NCI-H146 treated with DMSO at 0.1 percent for 48 hours (cell line): Measurements from ENCODE around the gene CLSTN1.

Experiments used
- DNase-seq: peaks from one replicate; lab custom pipeline; 2025; ENCODE audit not compliant: unreplicated experiment; lab: John Stamatoyannopoulos, UW

CLSTN1 gene

DNA sequence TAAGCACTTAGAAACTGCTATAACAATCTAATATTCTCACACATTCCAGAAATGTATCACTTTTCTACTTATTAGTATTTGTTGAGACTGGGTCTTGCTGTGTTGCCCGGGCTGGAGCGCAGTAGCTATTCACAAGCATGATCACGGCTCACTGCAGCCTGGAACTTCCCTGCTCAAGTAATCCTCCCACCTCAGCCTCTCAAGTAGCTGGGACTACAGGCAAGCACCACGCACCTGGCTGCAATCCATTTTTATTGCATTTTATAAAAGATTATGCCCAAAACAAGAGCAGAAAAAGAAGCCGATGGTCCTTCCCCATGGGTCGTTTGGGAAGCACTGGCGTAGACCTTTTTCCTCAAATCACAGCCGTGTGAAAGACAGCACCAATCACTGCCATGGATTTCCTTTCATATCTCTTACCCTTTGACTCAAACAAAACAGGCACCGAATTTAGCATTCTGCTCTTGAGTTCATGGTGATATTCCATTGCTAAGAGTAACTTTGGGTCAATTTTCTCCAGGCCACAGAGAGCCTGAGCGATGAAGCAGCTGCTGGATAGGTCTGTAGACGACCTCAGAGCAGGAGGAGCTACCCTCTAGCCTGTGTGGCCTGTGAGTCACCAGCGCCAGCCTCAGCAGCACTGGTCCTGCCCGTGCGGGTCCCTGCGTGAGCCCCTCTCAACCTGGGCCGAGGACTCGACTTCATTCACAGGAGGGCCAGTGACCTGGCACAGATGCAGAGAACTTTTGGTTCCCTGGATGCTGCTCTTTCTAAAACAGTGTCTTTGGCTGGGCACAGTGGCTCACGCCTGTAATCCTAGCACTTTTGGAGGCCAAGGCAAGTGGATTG is 91.4 kb downstream of the CLSTN1 start:
- DNase-seq, result no peak

DNA sequence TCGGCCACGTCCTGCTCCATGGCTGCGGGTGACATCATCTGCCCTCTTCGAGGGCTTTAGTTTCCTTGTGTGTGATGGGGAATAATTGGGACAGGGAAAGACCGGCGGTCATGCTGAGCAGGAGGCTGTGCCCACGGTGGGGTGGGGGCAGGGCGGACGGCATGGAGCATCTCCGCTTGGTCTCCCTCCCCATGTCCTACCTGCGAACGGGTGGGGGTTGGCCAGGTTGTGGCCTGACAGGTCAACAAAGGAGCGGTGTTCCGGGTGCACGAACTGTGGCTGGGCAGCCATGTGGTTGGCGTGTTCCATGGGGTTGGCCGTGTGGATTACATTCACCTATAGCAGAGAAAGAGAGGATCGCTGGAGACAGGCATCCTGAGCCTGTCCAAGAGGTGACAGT is 92.2 kb downstream of the CLSTN1 start:
- no peak for DNase-seq

DNA sequence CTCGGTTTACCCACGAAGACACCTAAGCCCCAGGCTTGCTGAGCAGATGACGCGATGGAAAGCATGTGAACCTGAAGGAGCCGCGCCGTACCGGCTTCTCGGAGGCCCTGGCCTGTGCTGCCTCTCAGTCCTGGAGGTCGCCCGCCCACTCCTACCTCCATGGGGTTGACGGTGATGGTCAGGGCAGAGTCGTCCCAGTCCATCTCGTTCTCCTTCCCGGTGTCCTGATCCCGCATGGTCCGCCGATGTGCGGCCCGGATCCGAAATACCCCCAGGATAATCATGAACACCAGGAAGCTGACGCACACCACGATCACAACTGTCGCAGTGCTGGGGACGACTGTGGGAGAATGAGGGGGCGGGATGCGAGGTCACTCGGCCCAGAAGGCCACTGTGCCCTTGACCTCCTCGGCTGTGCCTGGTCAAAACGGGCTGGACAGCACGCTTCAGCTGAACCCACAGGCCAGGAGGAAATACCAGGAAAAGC is 92.7 kb downstream of the CLSTN1 start:
- no peak for DNase-seq

DNA sequence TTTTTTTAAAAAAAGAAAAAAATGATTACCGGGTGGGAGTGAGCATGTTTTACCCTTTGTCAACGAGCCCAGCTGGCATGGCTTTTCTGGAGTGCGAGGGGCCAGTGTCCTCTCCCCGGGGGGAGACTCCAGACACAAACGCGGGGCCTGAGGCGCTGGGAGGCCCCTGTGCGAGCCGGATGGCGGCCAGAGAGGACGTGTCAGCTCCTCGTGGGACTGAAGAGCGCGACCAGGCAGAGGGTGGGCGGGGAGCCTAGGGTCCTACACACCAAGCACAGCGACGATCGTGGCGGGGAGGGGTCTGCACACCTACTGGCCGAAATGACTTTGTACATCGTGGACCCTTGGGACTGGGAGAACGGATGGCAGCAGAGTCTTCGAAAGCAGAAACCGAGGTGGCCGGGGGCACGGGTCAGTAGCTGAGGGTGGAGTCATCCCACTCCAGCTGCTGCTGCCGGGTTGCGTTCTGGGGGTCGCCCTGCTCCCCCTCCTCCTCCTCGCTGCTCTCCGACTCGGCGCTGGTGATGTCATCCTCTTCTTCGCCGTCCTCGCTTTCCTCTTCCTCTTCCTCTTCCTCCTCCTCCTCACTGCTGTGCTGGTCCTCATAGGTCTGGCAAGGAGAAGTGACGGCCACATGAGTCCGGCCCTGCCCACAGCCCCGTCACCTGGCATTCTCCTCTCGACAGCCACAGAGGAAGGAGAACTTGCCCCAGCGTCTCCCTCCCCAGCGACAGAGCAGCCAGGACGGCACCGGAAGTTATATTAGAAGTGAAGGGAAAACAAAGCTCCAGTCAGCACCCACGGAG is 93.5 kb downstream of the CLSTN1 start:
- DNase-seq, result no peak

DNA sequence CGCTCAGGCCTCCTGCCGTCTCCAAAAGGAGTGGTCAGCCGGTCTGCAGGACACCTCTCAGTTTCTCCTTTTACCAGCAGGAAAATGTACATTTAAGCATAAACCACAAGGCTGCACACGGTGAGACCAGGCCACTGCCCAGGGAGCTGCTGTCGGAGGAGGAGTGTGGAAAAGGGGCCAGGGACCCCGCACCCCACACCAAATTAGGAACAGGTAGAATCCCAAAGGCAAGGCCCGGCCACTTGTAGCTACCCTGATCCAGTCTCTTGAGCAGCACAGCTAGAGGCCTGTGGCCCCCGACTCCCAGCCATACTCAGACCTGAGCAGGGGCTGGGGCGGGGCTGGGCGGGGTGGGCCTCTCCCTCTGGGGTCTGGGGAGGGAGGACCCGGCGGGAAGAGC is 94.2 kb downstream of the CLSTN1 start:
- no peak for DNase-seq

DNA sequence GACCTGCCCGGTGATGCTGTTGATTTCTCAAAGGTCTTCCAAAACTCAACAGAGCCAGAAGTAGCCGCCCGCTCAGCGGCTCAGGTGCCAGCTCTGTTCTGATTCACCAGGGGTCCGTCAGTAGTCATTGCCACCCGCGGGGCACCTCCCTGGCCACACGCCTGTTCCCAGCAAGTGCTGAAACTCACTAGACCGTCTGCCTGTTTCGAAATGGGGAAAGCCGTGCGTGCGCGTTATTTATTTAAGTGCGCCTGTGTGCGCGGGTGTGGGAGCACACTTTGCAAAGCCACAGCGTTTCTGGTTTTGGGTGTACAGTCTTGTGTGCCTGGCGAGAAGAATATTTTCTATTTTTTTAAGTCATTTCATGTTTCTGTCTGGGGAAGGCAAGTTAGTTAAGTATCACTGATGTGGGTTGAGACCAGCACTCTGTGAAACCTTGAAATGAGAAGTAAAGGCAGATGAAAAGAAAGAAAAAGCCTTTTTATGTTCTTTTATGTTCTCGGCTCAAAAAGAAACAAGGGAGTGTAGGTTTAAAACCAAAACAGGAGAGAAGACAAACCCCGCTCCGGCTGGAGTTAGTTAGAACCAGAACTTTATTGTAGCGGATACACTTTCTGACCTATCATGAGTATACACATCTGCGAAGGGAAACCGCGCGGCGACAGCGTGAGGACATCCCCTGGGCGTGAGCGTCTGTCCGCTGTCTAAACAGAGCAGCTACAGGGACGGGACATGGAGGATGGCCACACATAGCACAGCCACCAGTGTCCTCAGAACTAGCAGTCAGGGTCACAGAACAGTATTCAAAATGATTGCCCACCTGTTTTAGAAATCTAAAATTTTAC is 95.1 kb downstream of the CLSTN1 start:
- DNase-seq, result no peak

DNA sequence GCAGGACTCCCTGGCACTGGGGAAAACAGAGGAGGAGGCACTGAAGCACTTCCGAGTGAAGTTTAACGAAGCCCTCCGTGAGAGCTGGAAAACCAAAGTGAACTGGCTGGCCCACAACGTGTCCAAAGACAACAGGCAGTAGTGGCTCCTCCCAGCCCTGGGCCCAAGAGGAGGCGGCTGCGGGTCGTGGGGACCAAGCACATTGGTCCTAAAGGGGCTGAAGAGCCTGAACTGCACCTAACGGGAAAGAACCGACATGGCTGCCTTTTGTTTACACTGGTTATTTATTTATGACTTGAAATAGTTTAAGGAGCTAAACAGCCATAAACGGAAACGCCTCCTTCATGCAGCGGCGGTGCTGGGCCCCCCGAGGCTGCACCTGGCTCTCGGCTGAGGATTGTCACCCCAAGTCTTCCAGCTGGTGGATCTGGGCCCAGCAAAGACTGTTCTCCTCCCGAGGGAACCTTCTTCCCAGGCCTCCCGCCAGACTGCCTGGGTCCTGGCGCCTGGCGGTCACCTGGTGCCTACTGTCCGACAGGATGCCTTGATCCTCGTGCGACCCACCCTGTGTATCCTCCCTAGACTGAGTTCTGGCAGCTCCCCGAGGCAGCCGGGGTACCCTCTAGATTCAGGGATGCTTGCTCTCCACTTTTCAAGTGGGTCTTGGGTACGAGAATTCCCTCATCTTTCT is 96.7 kb downstream of the CLSTN1 start:
- no peak for DNase-seq

DNA sequence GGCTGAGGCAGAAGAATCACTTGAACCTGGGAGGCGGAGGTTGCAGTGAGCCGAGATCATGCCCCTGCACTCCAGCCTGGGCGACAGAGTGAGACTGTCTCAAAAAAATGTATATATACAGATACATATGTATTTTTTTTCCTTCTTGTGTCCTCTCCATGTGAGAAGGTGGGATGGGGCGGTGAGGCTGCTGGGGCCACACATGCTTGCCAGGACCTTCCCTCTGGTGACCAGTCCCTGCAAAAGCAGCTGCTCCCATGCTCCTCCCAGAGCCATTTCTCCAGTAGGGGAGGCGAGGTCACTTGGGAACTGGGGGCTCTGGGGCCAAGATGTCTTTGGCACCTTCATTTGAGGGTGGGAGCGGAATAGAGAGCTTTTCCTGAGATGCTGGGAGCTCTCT is 97.4 kb downstream of the CLSTN1 start:
- DNase-seq, result no peak

DNA sequence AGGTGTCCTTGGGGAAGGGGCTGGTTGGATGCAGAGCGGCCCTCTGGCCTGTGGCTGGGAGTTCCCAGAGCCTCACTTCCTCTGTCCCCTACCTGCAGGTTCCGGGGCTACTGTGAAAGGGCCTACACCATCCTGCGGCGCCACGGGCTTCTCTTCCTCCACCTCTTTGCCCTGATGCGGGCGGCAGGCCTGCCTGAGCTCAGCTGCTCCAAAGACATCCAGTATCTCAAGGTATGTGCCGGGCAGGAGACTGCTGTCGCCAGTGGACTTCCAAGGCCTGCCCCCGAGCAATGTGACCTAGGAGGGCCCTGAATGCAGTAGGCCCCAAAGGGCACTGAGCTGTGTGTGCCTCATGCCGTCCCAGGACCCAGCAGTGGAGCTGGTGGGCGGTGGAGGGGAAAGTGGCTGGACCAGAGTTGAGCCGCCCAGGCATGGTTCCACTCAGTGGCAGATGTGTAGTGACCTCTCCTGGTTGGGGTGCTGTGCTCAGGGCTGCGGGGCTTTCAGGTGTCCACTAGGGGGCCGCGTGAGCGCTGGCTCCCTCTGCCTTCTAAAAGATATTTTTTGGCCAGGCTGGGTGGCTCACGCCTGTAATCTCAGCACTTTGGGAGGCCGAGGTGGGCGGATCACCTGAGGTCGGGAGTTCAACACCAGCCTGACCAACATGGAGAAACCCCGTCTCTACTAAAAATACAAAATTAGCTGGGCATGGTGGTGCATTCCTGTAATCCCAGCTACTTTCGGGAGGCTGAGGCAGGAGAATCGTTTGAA is 98.9 kb downstream of the CLSTN1 start:
- no peak for DNase-seq

DNA sequence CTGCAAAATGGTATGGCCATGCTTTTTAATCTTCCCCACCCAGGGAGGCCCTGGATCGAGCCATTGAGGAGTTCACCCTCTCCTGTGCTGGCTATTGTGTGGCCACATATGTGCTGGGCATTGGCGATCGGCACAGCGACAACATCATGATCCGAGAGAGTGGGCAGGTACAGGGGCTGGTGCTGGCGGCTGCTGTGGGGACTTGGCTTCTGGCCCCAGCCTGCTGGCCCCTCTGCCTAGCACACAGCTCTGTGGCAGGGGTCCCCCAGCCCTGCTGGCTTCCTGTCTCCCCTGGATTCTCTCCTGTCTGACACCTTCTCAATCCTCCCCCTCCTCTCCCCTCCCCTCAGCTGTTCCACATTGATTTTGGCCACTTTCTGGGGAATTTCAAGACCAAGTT is 99.8 kb downstream of the CLSTN1 start:
- DNase-seq, result no peak

DNA sequence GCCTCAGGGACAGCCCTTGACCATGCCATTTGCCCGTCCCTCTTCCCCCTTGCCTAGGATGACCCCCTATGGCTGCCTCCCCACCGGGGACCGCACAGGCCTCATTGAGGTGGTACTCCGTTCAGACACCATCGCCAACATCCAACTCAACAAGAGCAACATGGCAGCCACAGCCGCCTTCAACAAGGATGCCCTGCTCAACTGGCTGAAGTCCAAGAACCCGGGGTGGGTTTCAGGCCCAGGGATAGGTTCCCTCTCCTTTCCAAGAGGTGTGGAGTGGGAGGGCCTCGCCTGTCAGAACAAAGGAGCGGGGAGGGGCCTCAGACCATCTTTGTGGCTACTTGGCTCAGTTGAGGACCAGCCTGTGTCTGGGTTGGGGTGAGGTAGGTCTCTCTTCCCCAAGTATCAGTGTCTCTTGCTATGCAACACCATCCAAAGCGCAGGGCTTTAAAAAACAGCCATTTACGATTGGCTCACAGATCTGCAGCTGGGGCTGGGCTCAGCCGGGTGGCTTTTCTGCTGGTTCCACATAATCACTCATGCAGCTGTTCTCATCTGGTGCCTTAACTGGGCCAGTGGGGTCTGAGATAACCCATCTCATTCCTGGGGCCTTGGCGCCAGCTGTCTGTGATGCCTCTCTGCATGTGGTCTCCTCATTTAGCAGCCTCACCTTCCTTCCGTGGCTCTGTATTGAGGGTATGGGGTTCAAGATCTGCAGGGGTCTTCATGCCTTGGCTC is 100.5 kb downstream of the CLSTN1 start:
- DNase-seq, result no peak

DNA sequence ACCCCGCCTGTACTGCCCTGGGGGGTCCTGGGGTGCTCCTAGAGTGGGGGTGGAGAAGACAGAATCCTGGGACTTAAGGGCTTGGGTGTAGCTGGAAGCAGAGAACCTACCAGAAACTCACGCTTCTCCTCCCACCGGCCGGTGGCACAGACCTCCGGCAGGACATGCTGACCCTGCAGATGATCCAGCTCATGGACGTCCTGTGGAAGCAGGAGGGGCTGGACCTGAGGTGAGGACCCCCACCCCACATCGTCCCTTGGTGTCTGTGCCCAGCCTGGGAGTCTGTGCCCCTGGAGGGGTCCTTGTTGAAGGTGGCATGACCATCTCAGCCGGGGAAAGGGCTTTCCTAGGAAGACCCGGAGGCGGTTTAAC is 101.4 kb downstream of the CLSTN1 start:
- no peak for DNase-seq

DNA sequence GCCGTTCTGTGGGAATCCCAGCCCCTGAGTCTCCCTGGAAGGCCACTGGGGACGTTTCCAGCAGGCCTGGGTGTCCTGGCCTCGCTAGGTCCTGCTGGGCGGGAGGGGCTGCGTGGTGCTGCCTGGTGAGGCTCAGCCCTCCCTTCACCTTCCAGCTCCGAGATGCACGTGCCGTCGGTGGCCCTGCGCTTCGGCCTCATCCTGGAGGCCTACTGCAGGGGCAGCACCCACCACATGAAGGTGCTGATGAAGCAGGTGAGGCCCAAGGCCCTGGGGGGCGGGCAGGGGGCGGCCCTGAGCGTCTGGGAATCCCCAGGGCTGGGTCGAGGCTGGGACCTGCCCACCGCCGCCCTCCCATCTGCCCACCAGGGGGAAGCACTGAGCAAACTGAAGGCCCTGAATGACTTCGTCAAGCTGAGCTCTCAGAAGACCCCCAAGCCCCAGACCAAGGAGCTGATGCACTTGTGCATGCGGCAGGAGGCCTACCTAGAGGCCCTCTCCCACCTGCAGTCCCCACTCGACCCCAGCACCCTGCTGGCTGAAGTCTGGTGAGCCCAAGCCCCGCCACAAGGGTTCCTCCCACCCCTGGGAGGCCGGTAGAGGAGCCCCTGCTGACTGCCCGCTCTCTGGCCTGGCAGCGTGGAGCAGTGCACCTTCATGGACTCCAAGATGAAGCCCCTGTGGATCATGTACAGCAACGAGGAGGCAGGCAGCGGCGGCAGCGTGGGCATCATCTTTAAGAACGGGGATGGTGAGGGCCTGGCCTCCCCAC is 102.0 kb downstream of the CLSTN1 start:
- DNase-seq, result no peak

DNA sequence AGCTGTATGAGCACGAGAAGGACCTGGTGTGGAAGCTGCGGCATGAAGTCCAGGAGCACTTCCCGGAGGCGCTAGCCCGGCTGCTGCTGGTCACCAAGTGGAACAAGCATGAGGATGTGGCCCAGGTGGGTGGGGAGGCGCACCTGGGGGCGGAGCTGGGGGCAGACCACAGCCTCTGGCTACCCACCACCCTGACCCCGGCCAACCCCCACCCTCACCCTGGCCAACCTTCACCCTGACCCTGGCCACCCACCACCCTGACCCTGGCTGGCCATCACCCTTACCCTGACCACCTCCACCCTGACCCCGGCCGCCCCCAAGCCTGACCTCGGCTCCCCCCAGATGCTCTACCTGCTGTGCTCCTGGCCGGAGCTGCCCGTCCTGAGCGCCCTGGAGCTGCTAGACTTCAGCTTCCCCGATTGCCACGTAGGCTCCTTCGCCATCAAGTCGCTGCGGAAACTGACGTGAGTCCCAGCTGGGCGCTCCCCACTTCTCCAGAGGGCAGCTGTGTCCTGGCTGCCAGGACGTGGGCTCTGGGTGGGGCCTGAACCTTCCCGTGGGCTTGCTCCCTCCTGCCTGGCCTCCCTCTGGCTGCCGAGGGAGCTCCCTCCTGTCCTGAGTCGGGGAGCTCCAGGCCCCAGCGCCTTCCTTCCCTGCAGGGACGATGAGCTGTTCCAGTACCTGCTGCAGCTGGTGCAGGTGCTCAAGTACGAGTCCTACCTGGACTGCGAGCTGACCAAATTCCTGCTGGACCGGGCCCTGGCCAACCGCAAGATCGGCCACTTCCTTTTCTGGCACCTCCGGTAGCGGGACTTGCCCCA is 102.8 kb downstream of the CLSTN1 start:
- no peak for DNase-seq

DNA sequence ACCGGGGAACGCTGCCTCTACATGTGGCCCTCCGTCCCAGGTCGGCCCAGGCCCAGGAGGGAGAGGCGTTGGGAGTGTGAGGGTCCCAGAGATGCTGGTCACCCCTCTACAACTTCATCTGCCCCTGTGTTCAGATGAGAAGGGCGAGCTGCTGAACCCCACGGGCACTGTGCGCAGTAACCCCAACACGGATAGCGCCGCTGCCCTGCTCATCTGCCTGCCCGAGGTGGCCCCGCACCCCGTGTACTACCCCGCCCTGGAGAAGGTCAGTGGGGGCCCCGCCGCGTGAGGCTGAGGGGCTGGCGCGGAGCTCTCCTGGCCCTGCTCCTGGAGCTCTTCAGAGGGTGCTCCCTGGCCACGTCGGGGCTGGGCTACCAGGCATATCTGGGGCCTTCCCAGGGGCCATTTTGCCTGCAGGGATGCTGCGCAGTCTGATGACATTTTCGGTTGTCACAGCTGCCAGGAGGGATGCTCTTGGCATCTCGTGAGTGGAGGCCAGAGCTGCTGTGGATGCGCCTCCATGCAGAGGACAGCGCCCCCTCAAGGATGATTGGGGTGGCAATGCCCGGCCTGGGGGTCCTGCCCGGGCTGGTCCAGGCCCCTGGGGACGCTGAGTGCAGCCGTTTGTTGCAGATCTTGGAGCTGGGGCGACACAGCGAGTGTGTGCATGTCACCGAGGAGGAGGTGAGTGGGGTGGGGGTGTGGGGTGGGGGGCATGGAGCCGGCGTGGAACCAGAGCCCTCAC is 103.6 kb downstream of the CLSTN1 start:
- no peak for DNase-seq

DNA sequence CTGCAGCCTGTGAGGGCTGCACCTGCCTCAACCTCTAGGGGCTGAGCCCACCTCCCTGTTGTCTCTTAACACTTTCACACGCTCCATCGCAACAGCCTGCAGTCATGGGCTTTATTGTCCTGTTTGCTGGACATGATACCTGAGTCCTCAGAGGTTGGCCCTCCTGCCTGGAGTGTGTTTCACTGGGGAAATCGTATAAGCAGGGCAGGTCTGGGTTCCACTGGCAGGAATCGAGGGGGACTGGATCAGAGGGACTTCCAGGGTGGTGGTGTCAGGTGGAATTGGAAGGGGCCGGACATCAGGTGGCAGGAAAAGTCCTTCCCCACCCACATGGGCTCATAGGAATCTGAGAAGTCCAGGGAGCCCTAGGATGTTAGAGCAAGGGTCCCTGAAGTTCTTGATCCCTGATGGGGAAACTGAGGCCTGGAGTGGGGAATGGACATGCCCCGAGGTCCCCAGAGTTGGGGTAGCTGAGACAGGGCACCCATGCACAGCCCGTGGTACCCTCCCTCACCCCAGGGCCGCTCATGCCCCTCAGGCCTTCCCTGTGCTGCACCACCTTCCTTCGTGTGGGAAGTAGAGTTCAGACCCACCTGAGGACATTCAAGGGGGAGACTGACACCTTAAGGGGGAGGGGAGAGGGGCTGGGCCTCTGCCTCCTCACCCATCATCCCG is 105.6 kb downstream of the CLSTN1 start:
- no peak for DNase-seq
